ENCODE results near the gene MROH2A. TPM values are rescaled to one million over a fixed set of nuclear protein-coding genes. Genes with fewer than 3 reads are reported as not detected.

The MROH2A gene
- total and polyA plus RNA-seq, 5 donors from 2014 or later: not detected

DNA sequence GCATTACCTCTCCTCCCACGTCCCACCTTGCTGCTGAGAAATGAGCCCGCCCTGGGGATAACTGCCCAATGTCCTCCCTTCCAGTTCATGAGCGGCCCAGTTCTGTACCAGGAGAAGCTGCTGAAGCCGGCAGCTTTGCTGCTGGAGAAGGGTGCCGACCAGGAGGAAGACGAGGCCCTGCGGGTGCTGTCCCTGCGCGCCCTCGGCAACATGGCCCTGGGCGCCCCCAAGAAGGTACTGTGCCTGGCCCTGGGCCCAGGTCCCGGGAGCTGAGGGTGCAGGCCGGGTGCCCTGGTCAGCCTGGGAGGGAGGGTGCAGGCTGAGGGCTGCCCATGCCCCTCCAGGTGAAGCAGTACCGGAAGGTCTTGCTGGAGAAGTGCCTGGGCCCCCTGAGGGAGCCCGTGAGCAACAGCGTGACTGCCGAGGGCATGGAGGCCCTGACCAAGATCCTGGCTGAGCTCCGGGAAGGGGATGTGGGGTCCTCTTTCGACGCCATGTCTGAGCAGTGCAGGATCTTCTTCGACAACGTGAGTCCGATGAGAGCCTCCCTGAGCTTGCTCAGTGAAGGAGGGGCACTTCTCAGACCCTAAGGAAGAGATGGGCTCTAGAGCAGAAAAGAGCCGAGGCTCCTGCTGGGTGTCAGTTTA lies 50.5 kb downstream of the MROH2A start:
- Mint-ChIP-seq H3K9me3 (peaks cover 0 to 4% (median 0%) of the 10 kb centered on the region in 7 donors), H3K4me3 (no peak overlapping the region), H3K36me3 (peaks cover 4% of the 10 kb centered on the region), H3K27ac (no peak overlapping the region), H3K4me1 (no peaks in the 10 kb centered on the region), H3K27me3 (peaks cover 5% of the 10 kb centered on the region)
- Histone ChIP-seq H3K4me3 (ENCODE audit: low read depth, low read length) (no peak overlapping the region), H3K9me3 (ENCODE audit: control insufficient read depth in 2 of 2, low read length in 2 of 2) (no peaks in the 10 kb centered on the region), H3K36me3 (ENCODE audit: control insufficient read depth, insufficient read depth, low read length) (no peaks in the 10 kb centered on the region), H3K27me3 (ENCODE audit: control insufficient read depth, insufficient read depth, low read length) (no peaks in the 10 kb centered on the region), H3K4me1 (ENCODE audit: control insufficient read depth, insufficient read depth, low read length, poor library complexity, severe bottlenecking) (no peaks in the 10 kb centered on the region), H3K27ac (ENCODE audit: insufficient read depth, low read length, poor library complexity, severe bottlenecking) (no peak overlapping the region)
- DNase-seq: no peak
- ATAC-seq (ENCODE audit: low read depth in 2 of 2): no peak

DNA sequence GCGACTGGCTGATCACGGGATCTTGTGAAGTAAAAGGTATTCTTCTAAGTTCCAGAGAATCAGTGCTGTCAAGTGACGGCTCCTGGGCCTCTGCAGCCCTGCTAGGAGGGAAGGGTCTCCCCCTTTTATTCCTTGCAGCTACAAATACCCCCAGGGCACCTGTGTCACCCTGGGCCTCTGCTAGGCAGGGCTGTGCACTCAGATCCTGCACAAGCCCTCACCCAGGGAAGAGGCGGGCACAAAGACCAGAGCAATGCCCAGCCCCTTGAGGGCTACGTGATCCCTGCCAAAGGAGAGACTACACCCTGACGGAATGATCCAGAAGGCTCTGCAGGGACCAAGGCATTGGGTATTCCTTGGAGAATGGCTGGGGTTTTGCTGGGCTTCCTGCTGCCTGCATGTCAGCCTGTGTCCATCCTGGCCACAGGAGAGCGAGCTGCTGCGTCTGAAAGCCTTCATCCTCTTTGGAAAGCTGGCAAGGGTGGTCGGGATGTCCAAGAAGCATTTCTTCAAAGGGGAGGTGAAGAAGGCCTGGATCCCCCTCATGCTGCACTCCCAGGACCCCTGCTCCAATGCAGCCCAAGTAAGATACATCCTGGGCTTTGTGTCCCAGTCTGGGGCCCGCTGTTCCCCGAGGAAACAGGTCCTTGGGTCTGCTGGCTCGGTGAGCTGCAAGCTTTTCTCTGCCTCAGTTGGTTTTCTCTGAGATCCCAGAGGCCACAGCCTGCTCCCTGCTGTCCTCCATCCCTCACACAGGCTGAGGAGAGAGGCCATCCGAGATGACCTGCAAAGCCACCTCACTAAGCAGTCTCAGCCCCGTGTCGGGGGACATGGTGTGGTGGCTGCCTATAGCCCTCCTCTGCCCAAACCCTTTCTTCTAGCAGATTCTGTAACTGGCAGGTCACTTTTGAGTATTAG lies 51.3 kb downstream of the MROH2A start:
- no peaks in the 10 kb centered on the region for H3K4me1 ChIP-seq (ENCODE audit: control insufficient read depth, insufficient read depth, low read length, poor library complexity, severe bottlenecking)
- Mint-ChIP-seq H3K27me3 (peaks cover 2% of the 10 kb centered on the region), H3K4me3 (no peak overlapping the region), H3K4me1 (no peaks in the 10 kb centered on the region), H3K9me3 (peaks cover 0 to 4% (median 0%) of the 10 kb centered on the region in 7 donors), H3K36me3 (peaks cover 4% of the 10 kb centered on the region), H3K27ac (no peak overlapping the region)
- H3K4me3 ChIP-seq (ENCODE audit: low read depth, low read length): no peak overlapping the region
- no peaks in the 10 kb centered on the region for H3K9me3 ChIP-seq (ENCODE audit: control insufficient read depth in 2 of 2, low read length in 2 of 2)
- ATAC-seq (ENCODE audit: low read depth in 2 of 2) (no peak), DNase-seq (no peak)
- H3K27ac ChIP-seq (ENCODE audit: insufficient read depth, low read length, poor library complexity, severe bottlenecking): no peak overlapping the region
- no peaks in the 10 kb centered on the region for H3K27me3 ChIP-seq (ENCODE audit: control insufficient read depth, insufficient read depth, low read length)
- no peaks in the 10 kb centered on the region for H3K36me3 ChIP-seq (ENCODE audit: control insufficient read depth, insufficient read depth, low read length)

GRCh38 chr2:233830111-233830802 lies 52.1 kb downstream of the MROH2A start:
- peaks cover 4% of the 10 kb centered on the region for H3K36me3 Mint-ChIP-seq
- no peak overlapping the region for H3K4me3 ChIP-seq (ENCODE audit: low read depth, low read length)
- H3K27me3 Mint-ChIP-seq: no peaks in the 10 kb centered on the region
- H3K9me3 ChIP-seq (ENCODE audit: control insufficient read depth in 2 of 2, low read length in 2 of 2): no peaks in the 10 kb centered on the region
- ATAC-seq (ENCODE audit: low read depth in 2 of 2) (no peak), DNase-seq (no peak)
- no peak overlapping the region for H3K27ac ChIP-seq (ENCODE audit: insufficient read depth, low read length, poor library complexity, severe bottlenecking)
- H3K27me3 ChIP-seq (ENCODE audit: control insufficient read depth, insufficient read depth, low read length): no peaks in the 10 kb centered on the region
- no peak overlapping the region for H3K27ac Mint-ChIP-seq
- no peaks in the 10 kb centered on the region for H3K36me3 ChIP-seq (ENCODE audit: control insufficient read depth, insufficient read depth, low read length)
- no peak overlapping the region for H3K4me3 Mint-ChIP-seq
- peaks cover 0 to 4% (median 0%) of the 10 kb centered on the region in 7 donors for H3K9me3 Mint-ChIP-seq
- no peaks in the 10 kb centered on the region for H3K4me1 Mint-ChIP-seq
- H3K4me1 ChIP-seq (ENCODE audit: control insufficient read depth, insufficient read depth, low read length, poor library complexity, severe bottlenecking): no peaks in the 10 kb centered on the region

- H3K27ac ChIP-seq (ENCODE audit: insufficient read depth, low read length, poor library complexity, severe bottlenecking): no peak overlapping the region
- no peak for ATAC-seq (ENCODE audit: low read depth in 2 of 2)
- H3K4me3 ChIP-seq (ENCODE audit: low read depth, low read length): no peak overlapping the region
- no peaks in the 10 kb centered on the region for H3K4me1 ChIP-seq (ENCODE audit: control insufficient read depth, insufficient read depth, low read length, poor library complexity, severe bottlenecking)
- Mint-ChIP-seq H3K9me3 (peaks cover 0 to 4% (median 0%) of the 10 kb centered on the region in 7 donors), H3K4me1 (peaks cover 0 to 1% (median 0%) of the 10 kb centered on the region in 4 donors), H3K36me3 (no peaks in the 10 kb centered on the region), H3K27me3 (no peaks in the 10 kb centered on the region), H3K27ac (no peak overlapping the region), H3K4me3 (no peak overlapping the region)
- H3K36me3 ChIP-seq (ENCODE audit: control insufficient read depth, insufficient read depth, low read length): no peaks in the 10 kb centered on the region
- no peaks in the 10 kb centered on the region for H3K9me3 ChIP-seq (ENCODE audit: control insufficient read depth in 2 of 2, low read length in 2 of 2)
- H3K27me3 ChIP-seq (ENCODE audit: control insufficient read depth, insufficient read depth, low read length): no peaks in the 10 kb centered on the region
- DNase-seq: no peak
Measured at GRCh38 chr2:233831011-233831721, 53.0 kb downstream of the MROH2A start.

GRCh38 chr2:233831861-233832260 lies 53.7 kb downstream of the MROH2A start:
- Histone ChIP-seq H3K27ac (ENCODE audit: insufficient read depth, low read length, poor library complexity, severe bottlenecking) (no peak overlapping the region), H3K27me3 (ENCODE audit: control insufficient read depth, insufficient read depth, low read length) (no peaks in the 10 kb centered on the region), H3K4me3 (ENCODE audit: low read depth, low read length) (no peak overlapping the region), H3K4me1 (ENCODE audit: control insufficient read depth, insufficient read depth, low read length, poor library complexity, severe bottlenecking) (no peaks in the 10 kb centered on the region), H3K36me3 (ENCODE audit: control insufficient read depth, insufficient read depth, low read length) (no peaks in the 10 kb centered on the region), H3K9me3 (ENCODE audit: control insufficient read depth in 2 of 2, low read length in 2 of 2) (no peaks in the 10 kb centered on the region)
- H3K36me3 Mint-ChIP-seq: no peaks in the 10 kb centered on the region
- no peak overlapping the region for H3K27ac Mint-ChIP-seq
- H3K27me3 Mint-ChIP-seq: no peaks in the 10 kb centered on the region
- DNase-seq (no peak), ATAC-seq (ENCODE audit: low read depth in 2 of 2) (no peak)
- H3K9me3 Mint-ChIP-seq: peaks cover 0 to 4% (median 0%) of the 10 kb centered on the region in 7 donors
- H3K4me3 Mint-ChIP-seq: no peak overlapping the region
- peaks cover 0 to 7% (median 0%) of the 10 kb centered on the region in 4 donors for H3K4me1 Mint-ChIP-seq

DNA sequence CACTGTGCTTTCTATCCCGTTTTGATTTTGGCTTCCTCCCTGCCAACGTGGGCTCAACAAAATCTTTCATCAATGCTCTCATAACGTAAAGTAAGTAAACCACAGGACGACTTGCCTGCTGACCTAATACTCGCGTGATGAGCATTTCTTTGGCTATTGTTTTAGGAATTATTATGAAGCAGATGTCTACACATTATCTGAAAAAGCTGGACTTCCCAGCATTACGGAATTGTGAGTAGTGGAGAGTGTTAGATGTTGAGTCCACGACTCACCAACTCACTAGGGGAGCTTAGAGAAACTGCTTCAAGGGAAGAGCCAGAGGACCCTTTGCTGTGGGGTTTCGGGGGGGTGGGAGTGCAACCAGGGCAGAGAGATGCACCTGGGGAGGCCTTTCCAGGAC lies 54.3 kb downstream of the MROH2A start:
- Histone ChIP-seq H3K4me1 (ENCODE audit: control insufficient read depth, insufficient read depth, low read length, poor library complexity, severe bottlenecking) (no peaks in the 10 kb centered on the region), H3K4me3 (ENCODE audit: low read depth, low read length) (no peak overlapping the region), H3K9me3 (ENCODE audit: control insufficient read depth in 2 of 2, low read length in 2 of 2) (no peaks in the 10 kb centered on the region), H3K27ac (ENCODE audit: insufficient read depth, low read length, poor library complexity, severe bottlenecking) (no peak overlapping the region), H3K27me3 (ENCODE audit: control insufficient read depth, insufficient read depth, low read length) (no peaks in the 10 kb centered on the region), H3K36me3 (ENCODE audit: control insufficient read depth, insufficient read depth, low read length) (no peaks in the 10 kb centered on the region)
- peaks cover 0 to 10% (median 0%) of the 10 kb centered on the region in 4 donors for H3K4me1 Mint-ChIP-seq
- no peak overlapping the region for H3K4me3 Mint-ChIP-seq
- DNase-seq (no peak), ATAC-seq (ENCODE audit: low read depth in 2 of 2) (no peak)
- no peaks in the 10 kb centered on the region for H3K27me3 Mint-ChIP-seq
- no peaks in the 10 kb centered on the region for H3K36me3 Mint-ChIP-seq
- H3K9me3 Mint-ChIP-seq: peaks cover 0 to under 1% (median 0%) of the 10 kb centered on the region in 7 donors
- H3K27ac Mint-ChIP-seq: no peak overlapping the region

GRCh38 chr2:233832869-233833311 lies 54.8 kb downstream of the MROH2A start:
- Histone ChIP-seq H3K36me3 (ENCODE audit: control insufficient read depth, insufficient read depth, low read length) (no peaks in the 10 kb centered on the region), H3K9me3 (ENCODE audit: control insufficient read depth in 2 of 2, low read length in 2 of 2) (no peaks in the 10 kb centered on the region), H3K27me3 (ENCODE audit: control insufficient read depth, insufficient read depth, low read length) (no peaks in the 10 kb centered on the region), H3K27ac (ENCODE audit: insufficient read depth, low read length, poor library complexity, severe bottlenecking) (no peak overlapping the region), H3K4me1 (ENCODE audit: control insufficient read depth, insufficient read depth, low read length, poor library complexity, severe bottlenecking) (no peaks in the 10 kb centered on the region), H3K4me3 (ENCODE audit: low read depth, low read length) (no peak overlapping the region)
- no peaks in the 10 kb centered on the region for H3K9me3 Mint-ChIP-seq
- H3K4me1 Mint-ChIP-seq: peaks cover 0 to 11% (median under 1%) of the 10 kb centered on the region in 4 donors
- no peak overlapping the region for H3K27ac Mint-ChIP-seq
- ATAC-seq (ENCODE audit: low read depth in 2 of 2) (no peak), DNase-seq (no peak)
- H3K4me3 Mint-ChIP-seq: no peak overlapping the region
- no peaks in the 10 kb centered on the region for H3K27me3 Mint-ChIP-seq
- H3K36me3 Mint-ChIP-seq: no peaks in the 10 kb centered on the region
